Mucosa of stomach (tissue), 1 donor: Measurements from ENCODE around the gene LGR4.
A peak's percentile ranks its signal among the peaks of the same experiment; 100 is the strongest.
"Not testable (repeated sequence)": the region's sequence is repeated elsewhere in the genome, so short reads cannot be mapped to it uniquely, and the experiment has no call there.

Experiments used
- H3K27me3 ChIP-seq: one replicate; pipeline ENCODE4 v1.7.0; 2013; ENCODE audit warnings: mild to moderate bottlenecking, low read length; ENCODE audit not compliant: control insufficient read depth, insufficient read depth
- H3K36me3 ChIP-seq: one replicate; pipeline ENCODE4 v1.7.0; 2013; ENCODE audit warnings: low read length; ENCODE audit not compliant: control insufficient read depth, insufficient read depth
- H3K4me1 ChIP-seq: one replicate; pipeline ENCODE4 v1.7.0; 2013; ENCODE audit warnings: mild to moderate bottlenecking, low read length; ENCODE audit not compliant: control insufficient read depth, insufficient read depth
- H3K4me3 ChIP-seq: one replicate; pipeline ENCODE4 v1.7.0; 2013; ENCODE audit warnings: low read length
- H3K9ac ChIP-seq: one replicate; pipeline ENCODE4 v1.7.0; 2013; ENCODE audit warnings: mild to moderate bottlenecking, low read length, moderate library complexity
- H3K9me3 ChIP-seq: one replicate; pipeline ENCODE4 v1.7.0; 2013; ENCODE audit warnings: mild to moderate bottlenecking, low read length, moderate library complexity; ENCODE audit not compliant: control insufficient read depth
- donor health status: Pancreatic carcinoma.

LGR4 gene, protein sequence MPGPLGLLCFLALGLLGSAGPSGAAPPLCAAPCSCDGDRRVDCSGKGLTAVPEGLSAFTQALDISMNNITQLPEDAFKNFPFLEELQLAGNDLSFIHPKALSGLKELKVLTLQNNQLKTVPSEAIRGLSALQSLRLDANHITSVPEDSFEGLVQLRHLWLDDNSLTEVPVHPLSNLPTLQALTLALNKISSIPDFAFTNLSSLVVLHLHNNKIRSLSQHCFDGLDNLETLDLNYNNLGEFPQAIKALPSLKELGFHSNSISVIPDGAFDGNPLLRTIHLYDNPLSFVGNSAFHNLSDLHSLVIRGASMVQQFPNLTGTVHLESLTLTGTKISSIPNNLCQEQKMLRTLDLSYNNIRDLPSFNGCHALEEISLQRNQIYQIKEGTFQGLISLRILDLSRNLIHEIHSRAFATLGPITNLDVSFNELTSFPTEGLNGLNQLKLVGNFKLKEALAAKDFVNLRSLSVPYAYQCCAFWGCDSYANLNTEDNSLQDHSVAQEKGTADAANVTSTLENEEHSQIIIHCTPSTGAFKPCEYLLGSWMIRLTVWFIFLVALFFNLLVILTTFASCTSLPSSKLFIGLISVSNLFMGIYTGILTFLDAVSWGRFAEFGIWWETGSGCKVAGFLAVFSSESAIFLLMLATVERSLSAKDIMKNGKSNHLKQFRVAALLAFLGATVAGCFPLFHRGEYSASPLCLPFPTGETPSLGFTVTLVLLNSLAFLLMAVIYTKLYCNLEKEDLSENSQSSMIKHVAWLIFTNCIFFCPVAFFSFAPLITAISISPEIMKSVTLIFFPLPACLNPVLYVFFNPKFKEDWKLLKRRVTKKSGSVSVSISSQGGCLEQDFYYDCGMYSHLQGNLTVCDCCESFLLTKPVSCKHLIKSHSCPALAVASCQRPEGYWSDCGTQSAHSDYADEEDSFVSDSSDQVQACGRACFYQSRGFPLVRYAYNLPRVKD

DNA sequence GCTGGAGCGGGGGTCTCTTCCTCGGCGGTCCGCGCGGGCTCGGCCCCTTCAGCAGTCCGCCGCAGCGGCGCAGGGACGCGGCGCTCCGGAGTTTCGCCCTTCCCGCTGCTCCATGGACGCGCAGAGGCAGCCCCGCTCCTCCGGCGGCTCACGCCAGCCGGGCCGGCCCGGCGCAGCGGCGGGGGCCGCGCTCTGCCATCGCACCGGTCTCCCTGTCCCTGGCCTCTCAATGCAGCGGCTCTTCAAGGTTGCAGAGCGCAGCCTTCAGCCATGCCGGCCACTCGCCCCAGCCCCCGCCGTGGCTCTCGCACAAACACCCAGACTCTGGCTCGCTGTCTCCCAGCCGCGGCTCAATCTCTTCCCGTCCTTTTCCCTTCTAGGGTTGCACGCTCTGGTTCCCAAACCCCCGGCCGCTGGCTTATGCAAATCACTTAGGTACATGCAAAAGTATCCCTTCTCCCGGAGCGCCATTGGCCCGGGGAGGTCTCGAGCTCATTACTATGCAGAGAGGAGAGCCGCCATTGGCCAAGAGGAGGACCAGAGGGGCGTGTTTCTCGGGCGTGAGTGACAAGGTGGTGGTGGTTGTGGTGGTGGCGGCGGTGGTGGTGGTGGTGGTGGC, at the start of gene LGR4:
TSS of gene LGR4 (minus strand) at position 393 of the 619 bp plus-strand sequence. CDS start 488 bp downstream, outside the sequence.
- H3K36me3 ChIP-seq = no peaks in the 10 kb centered on the region
- H3K4me3 ChIP-seq = peak within 1 kb of the TSS; percentile 87
- no peaks in the 10 kb centered on the region for H3K27me3 ChIP-seq
- H3K9me3 ChIP-seq = no peaks in the 10 kb centered on the region
- peak within 1 kb of the TSS; percentile 78 for H3K9ac ChIP-seq
- peaks cover 11% of the 10 kb centered on the region for H3K4me1 ChIP-seq

DNA sequence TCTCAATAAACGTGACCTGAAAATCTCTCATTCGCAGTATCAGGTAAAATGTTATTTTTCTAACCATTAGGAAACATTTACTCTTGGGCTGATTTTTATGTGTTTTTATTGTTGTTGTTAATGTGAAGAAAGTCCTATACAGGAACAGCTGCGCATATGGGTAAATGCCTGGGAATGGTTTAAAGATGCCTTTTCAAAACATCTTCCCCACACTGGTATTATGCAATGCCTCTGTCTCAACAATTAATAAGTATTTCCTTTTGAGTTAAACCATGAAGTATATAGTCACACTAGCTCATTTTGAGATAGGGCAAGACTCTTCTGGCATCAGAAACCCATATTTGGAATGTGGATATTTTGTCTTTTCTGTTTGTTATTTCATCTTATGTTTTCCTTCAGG, 47.6 kb upstream of the LGR4 start:
- Histone ChIP-seq H3K27me3 (no peaks in the 10 kb centered on the region), H3K4me3 (no peak overlapping the region), H3K9me3 (no peaks in the 10 kb centered on the region), H3K4me1 (no peaks in the 10 kb centered on the region), H3K9ac (no peak overlapping the region), H3K36me3 (no peaks in the 10 kb centered on the region)

DNA sequence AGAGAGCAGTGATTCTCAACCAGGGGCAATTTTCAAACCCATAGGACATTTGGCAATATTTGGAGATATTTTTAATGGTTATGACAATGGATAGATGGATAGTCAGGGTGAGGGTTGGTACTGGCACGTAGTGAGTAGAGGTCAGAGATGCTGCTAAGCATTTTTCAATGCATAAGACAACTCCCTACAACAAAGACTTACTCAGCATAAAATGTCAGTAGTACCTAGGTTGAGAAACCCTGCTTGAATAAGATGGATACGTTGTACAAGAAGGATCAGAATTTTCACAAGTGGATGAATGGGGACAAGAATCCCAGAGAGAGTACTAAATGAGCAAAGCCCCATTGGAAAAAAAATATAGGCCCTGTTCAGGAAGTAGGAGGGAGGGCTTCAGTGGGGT, 45.9 kb upstream of the LGR4 start:
- H3K4me1 ChIP-seq = no peaks in the 10 kb centered on the region
- H3K36me3 ChIP-seq = no peaks in the 10 kb centered on the region
- H3K4me3 ChIP-seq = no peak overlapping the region
- no peaks in the 10 kb centered on the region for H3K27me3 ChIP-seq
- no peaks in the 10 kb centered on the region for H3K9me3 ChIP-seq
- no peak overlapping the region for H3K9ac ChIP-seq

DNA sequence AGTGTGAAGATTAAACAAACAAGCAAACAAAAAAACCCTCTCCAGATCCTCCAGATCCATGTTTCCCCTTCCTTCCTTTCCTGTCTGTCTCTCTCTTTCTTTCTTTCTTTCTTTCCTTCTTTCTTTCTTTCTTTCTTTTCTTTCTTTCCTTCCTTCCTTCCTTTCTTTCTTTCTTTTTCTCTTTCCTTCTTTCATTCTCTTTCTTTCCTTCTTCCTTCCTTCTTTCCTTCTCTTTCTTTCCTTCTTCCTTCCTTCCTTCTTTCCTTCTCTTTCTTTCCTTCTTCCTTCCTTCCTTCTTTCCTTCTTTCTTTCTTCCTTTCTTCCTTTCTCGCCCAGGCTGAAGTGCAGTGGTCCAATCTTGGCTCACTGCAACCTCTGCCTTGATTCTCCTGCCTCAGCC, 44.9 kb upstream of the LGR4 start:
- not testable (repeated sequence) for H3K36me3 ChIP-seq, H3K4me1 ChIP-seq, H3K27me3 ChIP-seq, H3K9me3 ChIP-seq, H3K9ac ChIP-seq, H3K4me3 ChIP-seq

DNA sequence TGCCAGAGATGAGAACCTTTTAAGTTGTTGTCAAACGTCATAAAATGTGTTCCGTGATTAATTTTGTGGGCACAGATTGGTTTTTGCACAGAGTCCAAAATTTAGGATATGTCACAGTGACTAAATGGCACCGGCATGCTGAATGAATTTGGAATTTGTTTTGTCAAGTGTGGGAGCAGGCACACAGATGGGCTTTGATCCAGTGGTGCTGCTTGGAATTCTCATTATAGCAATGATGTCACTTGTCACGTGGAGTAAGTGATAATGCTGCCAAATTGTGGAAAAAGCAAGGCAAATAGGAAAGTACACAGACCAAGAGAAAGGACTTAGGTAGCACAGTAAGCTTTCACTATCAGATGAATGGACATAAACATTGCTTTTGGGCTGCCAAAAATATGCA, 42.0 kb upstream of the LGR4 start:
- Histone ChIP-seq H3K36me3 (no peaks in the 10 kb centered on the region), H3K9ac (no peak overlapping the region), H3K27me3 (no peaks in the 10 kb centered on the region), H3K4me1 (no peaks in the 10 kb centered on the region), H3K9me3 (no peaks in the 10 kb centered on the region), H3K4me3 (no peak overlapping the region)

DNA sequence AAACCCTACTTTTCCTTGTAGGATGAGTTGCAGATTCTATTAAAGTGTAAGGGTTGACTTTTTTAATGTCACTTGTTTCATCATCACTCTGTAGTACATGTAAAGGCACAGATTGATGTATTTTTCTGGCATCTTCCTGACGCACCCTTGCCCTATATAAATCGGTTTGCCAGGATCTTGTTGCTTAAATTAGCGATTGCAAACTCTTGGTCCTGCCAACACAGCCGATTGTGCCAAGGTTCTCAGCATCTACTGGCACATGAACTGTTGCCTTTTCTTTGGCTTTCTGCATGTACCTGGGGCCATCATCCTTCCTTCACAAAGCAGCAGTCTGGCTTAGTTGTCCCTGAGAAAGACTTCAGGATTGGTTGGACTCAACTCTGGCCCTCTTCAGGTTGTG, 41.5 kb upstream of the LGR4 start:
- no peaks in the 10 kb centered on the region for H3K4me1 ChIP-seq
- H3K4me3 ChIP-seq = no peak overlapping the region
- H3K36me3 ChIP-seq = no peaks in the 10 kb centered on the region
- H3K27me3 ChIP-seq = no peaks in the 10 kb centered on the region
- no peak overlapping the region for H3K9ac ChIP-seq
- no peaks in the 10 kb centered on the region for H3K9me3 ChIP-seq

DNA sequence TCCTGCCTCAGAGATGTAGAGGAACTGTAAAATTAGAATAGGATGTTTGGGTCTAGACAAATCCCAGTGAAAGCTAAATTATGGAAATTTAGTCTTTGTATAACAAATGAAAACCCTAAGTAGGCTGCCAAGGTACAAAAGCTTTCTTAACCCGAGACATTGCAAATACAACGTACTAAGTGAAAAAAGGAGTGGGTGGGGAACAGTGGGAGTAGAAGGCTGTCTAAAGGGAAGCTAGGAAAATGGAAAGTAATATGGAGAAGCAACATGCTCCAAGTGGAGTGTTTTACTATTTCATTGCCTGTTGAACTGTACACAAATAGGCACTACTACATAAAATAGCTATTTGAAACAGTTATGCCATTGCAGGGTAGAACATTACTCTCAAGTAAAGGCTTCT, 40.8 kb upstream of the LGR4 start:
- Histone ChIP-seq H3K4me3 (no peak overlapping the region), H3K36me3 (no peaks in the 10 kb centered on the region), H3K9ac (no peak overlapping the region), H3K4me1 (no peaks in the 10 kb centered on the region), H3K27me3 (no peaks in the 10 kb centered on the region), H3K9me3 (no peaks in the 10 kb centered on the region)

DNA sequence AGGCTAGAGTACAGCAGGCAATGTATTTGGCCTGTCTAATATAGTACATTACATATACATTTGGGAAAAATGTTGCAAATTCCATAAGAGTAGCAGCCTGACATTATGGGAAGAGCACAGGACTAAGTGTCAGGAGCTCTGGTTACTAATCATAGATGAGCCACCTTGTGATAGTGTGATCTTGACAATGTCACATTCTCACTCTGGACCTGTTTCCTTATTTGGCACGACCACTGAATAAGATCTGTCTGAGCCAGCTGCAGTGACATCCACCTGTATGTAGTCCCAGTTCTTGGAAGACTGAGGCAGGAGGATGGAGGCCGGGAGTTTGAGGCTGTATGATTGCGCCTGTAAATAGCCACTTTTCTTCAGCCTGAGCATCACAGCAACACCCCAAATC, 39.6 kb upstream of the LGR4 start:
- Histone ChIP-seq H3K27me3 (no peaks in the 10 kb centered on the region), H3K4me3 (no peak overlapping the region), H3K9me3 (no peaks in the 10 kb centered on the region), H3K4me1 (peaks cover 5% of the 10 kb centered on the region), H3K9ac (no peak overlapping the region), H3K36me3 (no peaks in the 10 kb centered on the region)

DNA sequence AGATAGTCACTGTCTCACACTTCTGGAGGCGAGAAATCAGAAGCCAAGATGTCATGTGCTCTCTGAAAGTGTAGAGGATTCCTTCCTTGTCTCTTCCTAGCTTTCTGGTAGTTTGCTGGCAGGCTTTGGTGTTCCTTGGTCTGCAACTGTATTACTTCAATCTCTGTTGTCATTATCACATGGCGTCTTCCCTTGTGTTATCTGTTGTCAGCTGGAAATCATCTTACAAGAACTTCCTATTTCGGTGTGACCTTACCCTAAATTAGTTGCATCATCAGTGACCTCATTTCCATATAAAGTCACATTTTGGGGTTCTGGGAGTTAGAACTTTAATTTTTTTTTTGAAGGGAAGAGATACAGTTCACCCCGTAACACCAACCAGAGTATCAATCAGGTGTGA, 37.3 kb upstream of the LGR4 start:
- Histone ChIP-seq H3K36me3 (no peaks in the 10 kb centered on the region), H3K27me3 (no peaks in the 10 kb centered on the region), H3K9ac (no peak overlapping the region), H3K4me3 (no peak overlapping the region), H3K9me3 (no peaks in the 10 kb centered on the region), H3K4me1 (peaks cover 12% of the 10 kb centered on the region)

DNA sequence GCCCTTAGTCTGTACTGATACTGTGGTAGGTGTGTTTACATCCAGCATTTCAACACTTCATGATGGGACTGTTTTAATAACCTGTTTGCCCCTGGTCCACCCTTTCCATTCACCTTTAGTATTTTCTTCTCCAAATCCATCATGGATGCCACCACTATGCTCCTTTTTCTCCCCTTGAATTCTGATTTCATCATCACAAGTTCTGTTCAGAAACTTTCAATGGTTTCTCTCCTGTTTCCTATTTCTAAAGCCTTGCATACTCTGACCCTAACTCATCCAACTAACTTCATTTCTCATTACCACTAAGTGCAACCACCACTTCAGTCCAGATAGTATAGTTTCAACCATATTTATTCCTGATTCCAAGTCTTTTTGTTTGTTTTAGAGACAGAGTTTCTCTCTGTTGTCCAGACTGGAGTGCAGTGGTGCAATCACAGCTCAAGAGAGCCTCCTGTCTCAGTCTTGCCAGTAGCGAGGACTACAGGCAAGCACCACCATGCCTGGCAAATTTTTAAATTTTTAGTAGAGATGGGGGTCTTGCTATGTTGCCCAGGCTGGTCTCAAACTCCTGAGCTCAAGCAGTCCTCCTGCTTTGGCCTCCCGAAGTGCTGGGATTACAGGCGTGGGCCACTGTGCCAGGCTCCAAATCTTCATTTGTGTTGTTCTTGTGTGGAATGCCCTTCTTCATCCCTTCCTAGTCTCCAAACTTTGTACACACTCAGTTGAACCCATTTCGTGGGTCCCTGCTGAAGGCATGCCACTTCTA, 35.1 kb upstream of the LGR4 start:
- H3K4me1 ChIP-seq = peaks cover 16% of the 10 kb centered on the region
- H3K9ac ChIP-seq = peak overlapping the region; percentile 100
- no peaks in the 10 kb centered on the region for H3K36me3 ChIP-seq
- peak overlapping the region; percentile 99 for H3K4me3 ChIP-seq
- H3K27me3 ChIP-seq = no peaks in the 10 kb centered on the region
- no peaks in the 10 kb centered on the region for H3K9me3 ChIP-seq
